ENCODE data around the gene ALKBH8. TPM values are rescaled to one million over a fixed set of nuclear protein-coding genes. Genes with fewer than 3 reads are reported as not detected.
"Not testable (repeated sequence)": the region's sequence is repeated elsewhere in the genome, so short reads cannot be mapped to it uniquely, and the experiment has no call there.

Gene ALKBH8
- total RNA-seq, 3 donors from 2014 or later, result 17.8 to 22.2 (median 20.8) TPM

DNA sequence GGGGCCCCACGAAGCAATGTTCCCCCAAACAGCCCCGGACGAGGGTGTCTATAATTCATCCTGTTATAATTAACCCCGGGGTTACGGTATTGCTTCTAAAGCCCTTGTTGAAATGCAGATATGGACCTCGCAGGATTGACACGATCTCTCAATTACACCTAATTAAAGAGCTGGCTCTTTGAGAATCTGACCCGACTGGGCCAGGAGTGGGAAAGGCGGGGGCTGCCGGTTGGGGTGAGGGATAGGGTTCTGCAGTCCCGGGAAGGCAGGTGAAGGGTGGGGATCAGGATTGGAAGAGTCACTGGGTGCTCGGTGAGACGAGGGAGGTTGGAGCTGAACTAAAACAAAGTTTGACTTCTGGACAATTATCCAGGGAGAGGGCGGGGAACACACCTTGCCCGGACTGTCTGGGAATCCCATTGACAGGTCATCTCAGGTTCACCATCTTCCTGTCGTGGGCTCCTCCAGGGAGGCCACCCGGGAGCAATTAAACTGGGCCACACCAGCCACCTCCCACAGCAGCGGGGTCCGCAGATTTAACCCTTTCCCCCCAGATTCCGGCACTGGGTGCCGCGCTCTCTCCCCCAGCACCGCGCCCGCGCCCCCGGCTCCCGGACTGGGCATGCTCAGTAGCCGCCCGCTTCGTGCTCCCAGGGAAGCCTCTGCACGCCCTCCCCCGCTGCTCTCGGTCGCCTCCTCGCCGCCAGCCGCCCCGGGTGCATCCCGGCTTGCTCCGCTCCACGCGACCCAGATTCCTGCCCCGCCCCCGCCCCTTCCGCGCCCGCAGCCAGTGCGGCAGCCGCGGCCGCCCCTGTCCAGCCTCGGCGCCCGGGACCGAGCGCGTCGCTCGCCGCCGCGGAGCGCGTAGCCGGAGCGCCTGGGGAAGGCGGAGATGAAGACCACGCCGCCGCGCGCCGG, 25.2 kb upstream of the ALKBH8 start, which contains the start of gene ELMOD1:
Gene ELMOD1, plus strand, starts transcription at position 688 of the 918 bp plus-strand sequence. CDS start 27,043 bp downstream, outside the sequence.
- peak within 1 kb of the TSS; percentile 78 for H3K4me3 Mint-ChIP-seq
- no peaks in the 10 kb centered on the region for H3K36me3 Mint-ChIP-seq (ENCODE audit: insufficient read depth)
- peaks cover 30% of the 10 kb centered on the region for H3K4me1 Mint-ChIP-seq (ENCODE audit: low read depth)
- ATAC-seq, result peak; percentile 42 to 61
- H3K9me3 Mint-ChIP-seq, result no peaks in the 10 kb centered on the region
- peak; percentile 16 for DNase-seq
- H3K27me3 Mint-ChIP-seq (ENCODE audit: low read depth), result peaks cover 82% of the 10 kb centered on the region

DNA sequence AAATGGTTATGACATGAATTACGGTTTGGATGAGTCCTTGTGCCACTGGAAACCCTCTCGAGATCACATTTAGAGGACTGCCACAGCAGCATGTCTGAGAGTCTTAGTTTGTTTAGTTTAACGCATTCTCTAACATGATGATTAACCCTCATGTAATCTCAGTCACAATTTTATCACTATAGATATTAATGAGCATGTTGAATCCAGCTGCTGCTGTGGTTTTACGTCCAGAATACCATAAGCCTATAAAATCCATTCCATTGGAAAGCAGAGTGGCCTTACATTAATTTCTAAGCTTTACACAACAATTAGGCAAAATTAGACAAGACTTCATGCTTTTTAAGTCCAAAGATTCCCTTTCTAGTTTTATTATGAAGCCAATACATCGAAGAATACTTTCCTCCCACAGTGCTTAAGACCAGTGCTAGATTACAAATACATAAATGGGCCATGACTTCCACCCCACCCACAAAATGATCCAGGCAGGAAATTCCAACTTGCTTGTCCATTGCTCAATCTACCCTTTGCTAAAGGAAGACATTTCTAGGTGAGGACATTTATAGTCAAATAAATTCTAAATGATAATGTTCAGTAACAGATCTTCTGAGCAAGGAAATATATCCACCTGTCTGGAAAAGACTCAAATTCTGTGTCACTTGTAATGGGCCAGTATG, 21.9 kb upstream of the ALKBH8 start:
- H3K9me3 Mint-ChIP-seq, result no peaks in the 10 kb centered on the region
- peaks cover 69% of the 10 kb centered on the region for H3K27me3 Mint-ChIP-seq (ENCODE audit: low read depth)
- no peaks in the 10 kb centered on the region for H3K36me3 Mint-ChIP-seq (ENCODE audit: insufficient read depth)
- H3K4me1 Mint-ChIP-seq (ENCODE audit: low read depth), result peaks cover 25% of the 10 kb centered on the region
- ATAC-seq, result no peak
- DNase-seq, result no peak
- no peak overlapping the region for H3K4me3 Mint-ChIP-seq

GRCh38 chr11:107583629-107584195, 18.2 kb upstream of the ALKBH8 start:
- no peaks in the 10 kb centered on the region for H3K4me1 Mint-ChIP-seq (ENCODE audit: low read depth)
- no peaks in the 10 kb centered on the region for H3K36me3 Mint-ChIP-seq (ENCODE audit: insufficient read depth)
- peak; percentile 57 to 82 for ATAC-seq
- peaks cover 5% of the 10 kb centered on the region for H3K9me3 Mint-ChIP-seq
- no peak for DNase-seq
- H3K4me3 Mint-ChIP-seq, result no peak overlapping the region
- H3K27me3 Mint-ChIP-seq (ENCODE audit: low read depth), result peaks cover 46% of the 10 kb centered on the region

GRCh38 chr11:107581147-107581546, 15.6 kb upstream of the ALKBH8 start:
- Mint-ChIP-seq H3K4me1 (ENCODE audit: low read depth) (no peaks in the 10 kb centered on the region), H3K4me3 (no peak overlapping the region), H3K36me3 (ENCODE audit: insufficient read depth) (no peaks in the 10 kb centered on the region), H3K27me3 (ENCODE audit: low read depth) (peaks cover 21% of the 10 kb centered on the region), H3K9me3 (peaks cover 5% of the 10 kb centered on the region)
- ATAC-seq (no peak), DNase-seq (no peak)

- not testable (repeated sequence) for H3K36me3 Mint-ChIP-seq (ENCODE audit: insufficient read depth); ATAC-seq; H3K4me3 Mint-ChIP-seq; H3K9me3 Mint-ChIP-seq; H3K4me1 Mint-ChIP-seq (ENCODE audit: low read depth); DNase-seq
- H3K27me3 Mint-ChIP-seq (ENCODE audit: low read depth), result peaks cover 11% of the 10 kb centered on the region
These were observed 13.6 kb upstream of the ALKBH8 start for GRCh38 chr11:107579169-107579568.

- H3K9me3 Mint-ChIP-seq, result peaks cover 5% of the 10 kb centered on the region
- H3K36me3 Mint-ChIP-seq (ENCODE audit: insufficient read depth), result no peaks in the 10 kb centered on the region
These were observed 11.8 kb upstream of the ALKBH8 start for GRCh38 chr11:107577346-107577711.

DNA sequence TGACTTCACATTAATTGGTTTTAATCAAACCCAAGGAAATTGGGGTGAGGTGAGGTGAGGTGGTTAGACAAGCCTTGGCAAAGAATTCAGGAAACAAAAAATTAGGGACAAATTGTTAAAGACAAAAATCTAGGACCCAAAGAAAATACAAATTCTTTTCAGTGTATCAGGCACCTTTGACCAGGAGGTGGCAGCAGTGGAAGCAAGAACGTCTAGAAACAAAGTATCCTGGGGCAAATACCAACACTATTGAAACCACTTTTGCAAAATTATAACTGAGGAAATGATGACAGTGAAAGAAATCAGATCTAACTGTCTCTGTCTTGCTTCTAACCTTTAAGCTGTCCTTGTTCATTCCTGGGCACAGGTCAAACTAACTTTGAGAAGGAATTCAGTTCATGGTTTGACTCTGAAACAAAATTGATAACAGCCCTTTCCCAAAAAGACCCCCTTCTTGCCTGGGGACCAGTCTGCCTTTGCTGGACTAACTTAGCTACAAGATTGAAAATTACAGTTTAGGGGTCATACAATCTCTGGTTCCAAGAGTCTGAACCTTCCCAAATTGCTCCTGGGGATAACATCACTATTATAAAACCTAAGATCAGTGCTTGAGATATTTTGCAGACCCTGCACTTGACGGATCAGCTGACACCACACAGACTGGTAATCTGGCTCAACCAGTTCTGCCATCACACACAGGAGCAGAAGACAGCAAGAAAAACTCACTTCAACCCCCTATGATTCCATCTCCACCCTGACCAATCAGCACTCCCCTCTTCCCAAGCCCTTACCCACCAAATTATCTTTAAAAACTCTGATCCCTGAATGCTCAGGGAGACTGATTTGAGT, 11.2 kb upstream of the ALKBH8 start:
- H3K27me3 Mint-ChIP-seq (ENCODE audit: low read depth), result peaks cover 14% of the 10 kb centered on the region
- not testable (repeated sequence) for H3K9me3 Mint-ChIP-seq; H3K36me3 Mint-ChIP-seq (ENCODE audit: insufficient read depth); H3K4me3 Mint-ChIP-seq; H3K4me1 Mint-ChIP-seq (ENCODE audit: low read depth)
- DNase-seq (peak; percentile 54), ATAC-seq (peak in 1 of 2 donors; percentile 43)

More at GRCh38 chr11:107577346-107577711, 11.8 kb upstream of the ALKBH8 start:
- Mint-ChIP-seq H3K4me3 (no peak overlapping the region), H3K27me3 (ENCODE audit: low read depth) (peaks cover 12% of the 10 kb centered on the region), H3K4me1 (ENCODE audit: low read depth) (no peaks in the 10 kb centered on the region)
- DNase-seq (no peak), ATAC-seq (no peak)

- no peaks in the 10 kb centered on the region for H3K36me3 Mint-ChIP-seq (ENCODE audit: insufficient read depth)
- DNase-seq, result no peak
- no peaks in the 10 kb centered on the region for H3K4me1 Mint-ChIP-seq (ENCODE audit: low read depth)
- H3K4me3 Mint-ChIP-seq, result no peak overlapping the region
- no peaks in the 10 kb centered on the region for H3K9me3 Mint-ChIP-seq
- ATAC-seq, result no peak
- peaks cover 8% of the 10 kb centered on the region for H3K27me3 Mint-ChIP-seq (ENCODE audit: low read depth)
These were observed 7.9 kb upstream of the ALKBH8 start for GRCh38 chr11:107573438-107573837.

- Mint-ChIP-seq H3K4me1 (ENCODE audit: low read depth) (peaks cover 23% of the 10 kb centered on the region), H3K27me3 (ENCODE audit: low read depth) (peaks cover 8% of the 10 kb centered on the region), H3K9me3 (no peaks in the 10 kb centered on the region), H3K36me3 (ENCODE audit: insufficient read depth) (no peaks in the 10 kb centered on the region), H3K4me3 (no peak overlapping the region)
- DNase-seq (no peak), ATAC-seq (no peak)
These were observed 4.5 kb upstream of the ALKBH8 start for GRCh38 chr11:107570015-107570414.

DNA sequence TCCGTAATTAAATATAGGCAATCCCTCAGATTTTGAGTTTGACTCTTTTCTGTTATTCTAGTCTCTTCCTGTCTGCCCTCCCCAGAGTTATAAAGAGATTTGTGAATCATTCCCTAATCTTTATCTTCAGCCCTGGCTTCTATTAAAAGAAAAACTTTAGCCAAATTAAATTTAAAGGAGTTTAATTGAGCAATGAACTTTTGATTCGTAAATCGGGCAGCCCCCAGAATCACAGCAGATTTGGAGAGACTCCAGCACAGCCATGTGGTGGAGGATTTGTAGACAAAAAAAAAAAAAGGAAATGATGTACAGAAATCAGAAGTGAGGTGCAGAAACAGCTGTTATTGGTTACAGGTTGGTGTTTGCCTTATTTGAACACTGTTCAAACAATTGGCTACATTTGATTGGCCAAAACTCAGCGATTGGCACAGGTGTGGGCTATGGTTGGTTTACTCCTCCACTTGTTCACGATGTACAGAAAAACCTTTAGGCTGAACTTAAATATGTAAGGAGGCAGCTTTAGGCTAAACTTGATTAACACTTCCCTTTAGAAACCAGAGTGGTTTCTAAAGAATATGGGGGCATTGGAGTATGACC, 2.3 kb upstream of the ALKBH8 start:
- ATAC-seq (no peak), DNase-seq (no peak)
- Mint-ChIP-seq H3K9me3 (no peaks in the 10 kb centered on the region), H3K36me3 (ENCODE audit: insufficient read depth) (no peaks in the 10 kb centered on the region), H3K4me3 (no peak overlapping the region), H3K4me1 (ENCODE audit: low read depth) (peaks cover 40% of the 10 kb centered on the region), H3K27me3 (ENCODE audit: low read depth) (peaks cover 3% of the 10 kb centered on the region)

GRCh38 chr11:107566569-107566968, 1.0 kb upstream of the ALKBH8 start:
- Mint-ChIP-seq H3K4me3 (peak overlapping the region; percentile 92), H3K4me1 (ENCODE audit: low read depth) (peaks cover 51% of the 10 kb centered on the region), H3K36me3 (ENCODE audit: insufficient read depth) (peaks cover 1% of the 10 kb centered on the region), H3K9me3 (no peaks in the 10 kb centered on the region), H3K27me3 (ENCODE audit: low read depth) (no peaks in the 10 kb centered on the region)
- ATAC-seq (no peak), DNase-seq (no peak)

DNA sequence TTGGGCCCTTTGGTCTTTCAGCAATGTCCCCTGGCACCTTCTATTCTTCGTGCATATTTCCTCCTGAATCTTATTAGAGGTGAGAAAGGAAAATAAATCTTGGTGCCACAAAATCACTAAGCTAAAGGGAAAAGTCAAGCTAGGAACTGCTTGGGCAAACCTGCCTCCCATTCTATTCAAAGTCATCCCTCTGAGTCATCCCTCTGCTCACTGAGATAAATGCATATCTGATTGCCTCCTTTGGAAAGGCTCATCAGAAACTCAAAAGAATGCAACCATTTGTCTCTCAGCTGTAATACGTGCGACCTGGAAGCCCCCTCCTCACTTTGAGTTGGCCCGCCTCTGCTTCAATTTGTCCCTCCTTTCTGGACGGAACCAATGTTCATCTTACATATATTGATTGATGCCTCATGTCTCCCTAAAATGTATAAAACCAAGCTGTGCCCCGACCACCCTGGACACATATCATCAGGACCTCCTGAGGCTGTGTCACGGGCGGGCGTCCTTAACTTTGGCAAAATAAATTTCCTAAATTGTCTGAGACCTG, 493 bp upstream of the ALKBH8 start:
- Mint-ChIP-seq H3K4me1 (ENCODE audit: low read depth) (peaks cover 57% of the 10 kb centered on the region), H3K4me3 (peak overlapping the region; percentile 92)
- not testable (repeated sequence) for H3K27me3 Mint-ChIP-seq (ENCODE audit: low read depth); DNase-seq; H3K9me3 Mint-ChIP-seq; H3K36me3 Mint-ChIP-seq (ENCODE audit: insufficient read depth)
- ATAC-seq, result peak in 1 of 2 donors; percentile 21

DNA sequence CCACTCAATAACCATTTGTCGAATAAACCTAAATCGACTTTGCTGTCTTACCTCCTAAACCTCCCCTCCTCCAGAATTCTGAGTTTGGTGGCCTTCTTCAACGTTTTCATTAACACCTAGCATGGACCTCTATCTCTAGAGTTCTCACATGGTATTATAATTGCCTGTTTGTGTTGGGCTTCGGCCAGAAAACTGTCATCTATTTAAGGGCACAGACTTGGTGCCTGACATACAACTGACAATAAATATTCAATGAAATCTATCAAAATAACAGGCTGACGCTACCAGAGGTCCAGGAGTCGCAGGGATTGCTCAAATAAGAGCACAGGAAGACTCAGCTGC, 687 bp downstream of the ALKBH8 start:
- Mint-ChIP-seq H3K4me1 (ENCODE audit: low read depth) (peaks cover 58% of the 10 kb centered on the region), H3K27me3 (ENCODE audit: low read depth) (no peaks in the 10 kb centered on the region), H3K9me3 (no peaks in the 10 kb centered on the region), H3K36me3 (ENCODE audit: insufficient read depth) (peaks cover 4% of the 10 kb centered on the region), H3K4me3 (peak overlapping the region; percentile 92)
- no peak for ATAC-seq
- DNase-seq, result no peak

Data from activated T-cell treated with anti-CD3 and anti-CD28 coated beads, Interleukin-2, amount 50 U/mL, for 4 hours (primary cell).